T-helper 1 cell treated with Interleukin-12 subunit alpha and Interleukin-12 subunit beta and Interleukin-4 antibody, amounts not matched to agents 30 μg/mL and 1 μg/mL, for 36 hours (primary cell): ENCODE data around the gene CCDC106.

Experiments
- H3K27ac Mint-ChIP-seq: one replicate; pipeline ENCODE4 v1.8.0; 2021; ENCODE audit warnings: mild to moderate bottlenecking, mixed read lengths
- H3K27me3 Mint-ChIP-seq: one replicate; pipeline ENCODE4 v1.8.0; 2021; ENCODE audit warnings: low read depth, mixed read lengths
- H3K36me3 Mint-ChIP-seq: one replicate; pipeline ENCODE4 v1.8.0; 2021; ENCODE audit warnings: low read depth, mixed read lengths
- H3K4me1 Mint-ChIP-seq: one replicate; pipeline ENCODE4 v1.8.0; 2021; ENCODE audit warnings: low read depth, mixed read lengths
- H3K4me3 Mint-ChIP-seq: one replicate; pipeline ENCODE4 v1.8.0; 2021; ENCODE audit warnings: mild to moderate bottlenecking, moderate library complexity, mixed read lengths
- H3K9me3 Mint-ChIP-seq: one replicate; pipeline ENCODE4 v1.8.0; 2021; ENCODE audit warnings: mixed read lengths

CCDC106 gene

DNA sequence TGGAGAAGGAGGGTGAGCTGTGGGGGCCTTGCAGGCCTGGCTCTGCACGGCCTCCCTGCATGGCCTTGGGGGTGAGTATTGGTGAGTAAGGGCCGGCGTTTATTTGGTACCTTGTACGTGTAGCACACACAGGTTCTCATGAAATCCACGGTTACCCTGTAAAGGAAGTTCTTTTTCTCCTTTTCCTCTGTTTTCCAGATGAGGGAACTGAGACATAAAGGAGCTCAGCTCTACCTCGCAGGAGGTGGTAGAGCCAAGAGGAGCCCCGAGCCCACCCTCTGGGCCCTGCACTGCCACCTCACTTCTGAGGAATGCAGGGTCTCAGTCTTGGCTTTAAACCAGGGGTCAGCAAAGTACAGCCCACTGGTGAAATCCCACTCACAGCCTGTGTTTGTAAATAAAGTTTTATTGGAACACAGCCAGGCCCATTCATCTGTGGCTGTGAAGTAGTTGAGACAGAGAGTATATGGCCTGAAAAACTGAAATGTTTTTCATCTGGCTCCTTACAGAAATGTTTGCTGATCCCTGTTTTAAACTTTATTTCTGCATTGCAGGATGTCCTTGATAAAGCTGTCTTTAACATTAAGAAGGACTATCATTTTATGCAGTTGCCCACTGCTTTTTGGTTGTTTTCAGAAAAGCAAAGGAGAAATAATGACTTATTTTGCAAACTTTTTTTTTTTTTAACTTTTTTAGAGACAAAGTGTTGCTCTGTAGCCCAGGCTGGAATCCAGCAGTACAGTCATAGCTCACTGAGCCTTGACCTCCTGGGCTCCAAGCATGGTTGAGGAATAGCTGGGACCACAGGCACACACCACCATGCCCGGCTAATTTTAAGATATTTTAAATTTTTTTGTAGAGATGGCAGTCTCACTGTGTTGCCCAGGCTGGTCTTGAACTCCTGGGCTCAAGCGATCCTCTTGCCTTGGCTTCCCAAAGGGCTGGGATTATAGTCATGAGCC lies 33.4 kb downstream of the CCDC106 start:
- no peak overlapping the region for H3K27ac Mint-ChIP-seq
- H3K4me3 Mint-ChIP-seq: no peak overlapping the region
- H3K27me3 Mint-ChIP-seq: no peaks in the 10 kb centered on the region
- peaks cover 29% of the 10 kb centered on the region for H3K36me3 Mint-ChIP-seq
- peaks cover 22% of the 10 kb centered on the region for H3K4me1 Mint-ChIP-seq
- H3K9me3 Mint-ChIP-seq: no peaks in the 10 kb centered on the region

DNA sequence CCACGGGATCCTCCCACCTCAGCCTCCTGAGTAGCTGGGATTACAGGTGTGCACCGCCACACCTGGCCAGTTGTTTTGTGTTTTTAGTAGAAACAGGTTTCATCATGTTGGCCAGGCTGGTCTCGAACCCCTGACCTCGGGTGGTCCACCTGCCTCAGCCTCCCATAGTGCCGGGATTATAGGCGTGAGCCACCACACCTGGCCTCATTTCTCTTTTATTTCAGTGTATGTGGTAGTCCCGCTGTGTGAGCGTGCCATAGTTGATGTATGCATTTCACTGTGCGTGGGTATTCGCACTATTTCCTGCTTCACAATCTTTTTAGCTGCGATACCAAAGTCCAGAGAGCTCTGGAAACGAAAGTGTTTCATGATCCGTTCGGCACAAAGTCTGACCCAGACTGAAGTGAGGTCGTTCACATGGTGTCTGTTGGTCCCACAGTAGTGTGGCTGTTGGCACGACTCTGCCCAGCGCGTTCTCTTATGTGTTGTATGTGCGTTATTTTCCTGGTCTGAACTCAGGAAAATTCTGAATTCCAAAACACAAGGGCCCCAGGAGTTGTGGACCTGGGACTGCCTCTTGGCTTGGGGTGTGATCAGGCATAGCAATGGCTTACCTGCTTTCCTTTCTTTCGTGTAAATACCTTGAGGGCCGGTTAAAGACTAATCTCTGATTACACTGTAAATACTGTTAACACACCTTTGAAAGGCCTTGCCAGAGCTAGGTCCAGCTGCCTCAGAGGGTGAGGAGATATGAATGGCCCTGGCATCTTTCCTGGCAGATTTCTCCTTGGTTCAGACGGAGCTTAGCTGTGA lies 35.6 kb downstream of the CCDC106 start:
- Mint-ChIP-seq H3K27me3 (no peaks in the 10 kb centered on the region), H3K36me3 (peaks cover 17% of the 10 kb centered on the region), H3K4me3 (no peak overlapping the region), H3K4me1 (peaks cover 9% of the 10 kb centered on the region), H3K9me3 (no peaks in the 10 kb centered on the region), H3K27ac (no peak overlapping the region)

DNA sequence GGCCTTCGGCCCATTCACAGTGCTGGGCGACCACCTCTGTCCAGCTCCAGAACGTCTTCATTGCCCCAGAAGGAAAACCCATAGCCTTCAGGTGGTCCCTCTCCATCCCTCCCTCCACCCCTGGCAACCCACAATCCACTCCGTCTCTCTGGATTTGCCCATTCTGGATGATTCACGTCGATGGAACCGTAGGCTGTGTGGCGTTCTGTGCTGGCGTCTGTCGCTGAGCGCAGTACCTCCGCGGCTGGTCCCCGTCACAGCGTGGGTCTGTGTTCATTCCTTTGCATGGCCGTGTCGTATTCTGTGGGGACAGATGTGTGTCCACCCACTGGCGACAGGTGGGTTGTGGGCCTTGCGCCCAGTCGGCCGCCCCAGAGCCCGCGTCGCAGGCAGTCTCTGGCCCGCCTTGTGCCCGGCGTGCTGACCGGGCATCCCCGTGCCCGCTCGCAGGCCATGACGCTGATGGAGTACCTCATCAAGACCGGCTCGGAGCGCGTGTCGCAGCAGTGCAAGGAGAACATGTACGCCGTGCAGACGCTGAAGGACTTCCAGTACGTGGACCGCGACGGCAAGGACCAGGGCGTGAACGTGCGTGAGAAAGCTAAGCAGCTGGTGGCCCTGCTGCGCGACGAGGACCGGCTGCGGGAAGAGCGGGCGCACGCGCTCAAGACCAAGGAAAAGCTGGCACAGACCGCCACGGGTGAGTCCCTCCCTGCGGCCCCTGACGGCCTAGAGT lies 37.1 kb downstream of the CCDC106 start:
- H3K4me1 Mint-ChIP-seq: peaks cover 3% of the 10 kb centered on the region
- no peak overlapping the region for H3K27ac Mint-ChIP-seq
- no peaks in the 10 kb centered on the region for H3K9me3 Mint-ChIP-seq
- H3K36me3 Mint-ChIP-seq: peaks cover 14% of the 10 kb centered on the region
- H3K27me3 Mint-ChIP-seq: no peaks in the 10 kb centered on the region
- H3K4me3 Mint-ChIP-seq: no peak overlapping the region

DNA sequence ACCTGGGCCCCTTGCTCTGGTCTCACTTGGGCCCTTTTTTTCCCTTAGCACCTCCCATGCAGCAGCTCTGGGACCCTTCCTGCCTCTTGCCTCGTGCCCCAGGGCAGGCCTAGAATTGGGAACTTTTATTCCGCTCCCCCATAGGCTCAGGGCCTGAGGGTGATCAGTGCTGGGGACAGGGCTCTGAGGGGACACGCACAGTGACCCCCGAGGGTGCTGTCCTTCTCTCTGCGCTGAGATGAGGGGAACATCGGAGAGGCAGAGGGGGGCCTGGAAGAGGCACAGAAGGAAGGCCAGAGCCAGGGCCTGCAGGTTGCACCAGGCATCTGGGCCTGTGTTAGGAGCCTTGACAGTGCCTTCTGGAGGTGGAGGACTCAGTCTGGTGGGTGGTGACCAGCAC lies 37.8 kb downstream of the CCDC106 start:
- Mint-ChIP-seq H3K36me3 (peaks cover 14% of the 10 kb centered on the region), H3K9me3 (no peaks in the 10 kb centered on the region), H3K4me3 (no peak overlapping the region), H3K27me3 (no peaks in the 10 kb centered on the region), H3K4me1 (peaks cover 2% of the 10 kb centered on the region), H3K27ac (no peak overlapping the region)

DNA sequence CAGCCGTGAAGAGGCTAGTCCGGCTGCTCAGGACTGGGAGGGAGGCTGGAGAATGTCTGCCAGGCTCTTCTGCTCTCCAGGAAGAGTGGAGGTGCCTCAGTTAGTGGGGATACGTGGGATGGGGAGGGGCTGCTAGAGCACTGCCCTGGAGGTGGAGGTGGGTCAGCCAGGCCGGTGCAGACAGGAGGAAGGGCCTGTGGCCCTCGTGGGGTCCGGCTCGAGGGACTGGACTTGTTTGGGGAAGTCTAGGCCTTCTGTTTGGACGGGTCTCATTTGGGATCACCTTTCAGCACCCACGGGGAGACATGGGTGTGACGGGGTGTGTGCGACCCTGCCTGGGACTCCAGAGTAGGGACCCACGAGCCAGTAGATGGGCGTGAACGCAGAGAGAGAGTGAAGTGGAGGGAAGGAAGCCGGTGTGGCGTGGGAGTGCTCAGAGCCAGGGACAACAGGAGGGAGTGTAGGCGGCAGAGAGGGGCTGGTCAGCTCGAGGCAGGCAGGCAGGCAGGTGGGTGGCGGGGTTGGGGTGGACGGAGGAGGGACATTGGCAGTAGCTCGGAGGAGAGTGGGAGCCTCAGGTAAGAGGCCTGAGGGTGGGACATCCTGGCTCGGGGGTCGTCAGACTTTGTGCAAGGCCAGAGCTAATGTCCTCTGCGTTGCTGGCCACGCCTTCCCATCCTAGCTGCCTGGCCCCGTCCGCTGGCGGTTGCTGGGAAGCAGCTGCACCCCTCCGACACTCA lies 38.5 kb downstream of the CCDC106 start:
- Mint-ChIP-seq H3K9me3 (no peaks in the 10 kb centered on the region), H3K27ac (no peak overlapping the region), H3K36me3 (peaks cover 14% of the 10 kb centered on the region), H3K4me3 (no peak overlapping the region), H3K4me1 (peaks cover 2% of the 10 kb centered on the region), H3K27me3 (no peaks in the 10 kb centered on the region)

DNA sequence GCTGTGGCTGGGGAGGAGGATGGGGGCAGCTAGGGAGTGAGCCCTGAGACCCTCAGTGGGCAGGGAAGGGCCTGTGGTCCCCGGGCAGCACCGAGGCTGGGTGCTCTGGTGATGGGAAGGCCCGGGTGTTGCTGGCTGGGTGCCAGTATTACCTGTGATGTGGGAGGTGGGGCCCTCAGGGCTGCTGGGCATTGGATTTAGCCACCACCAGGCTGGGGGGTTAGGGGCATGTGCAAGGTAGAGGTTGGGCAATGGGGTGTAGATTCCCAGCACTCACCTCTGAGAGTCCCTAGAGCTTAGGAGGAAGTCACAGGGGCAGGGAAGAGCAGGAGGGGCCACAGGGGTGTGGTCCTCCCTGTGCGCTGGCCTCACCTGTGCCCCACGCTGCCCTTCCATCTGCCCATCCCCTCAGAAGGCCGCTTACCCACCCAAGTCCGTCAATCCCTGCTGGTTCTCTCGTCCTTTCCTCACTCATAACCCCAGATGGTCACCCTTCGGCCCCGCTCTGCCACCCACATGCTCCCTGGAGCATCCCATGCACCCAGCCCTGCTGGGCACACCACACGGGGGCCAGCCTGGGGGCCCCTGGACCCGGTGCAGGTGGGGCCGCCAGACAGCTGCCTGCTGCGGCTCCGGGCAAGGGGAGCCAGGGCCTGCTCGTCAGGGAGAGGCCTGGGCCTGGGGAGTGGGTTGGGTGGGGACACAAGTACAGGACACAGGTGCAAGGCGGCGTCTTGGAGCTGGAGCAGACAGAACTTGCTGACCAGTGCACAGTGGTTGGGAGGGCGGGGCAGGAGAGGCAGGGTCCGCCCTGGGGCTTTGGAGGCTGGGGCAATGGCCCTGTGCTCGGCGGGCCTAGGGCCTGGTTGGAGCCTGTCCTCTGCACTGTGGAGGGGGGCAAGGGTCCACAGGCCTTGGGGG lies 39.5 kb downstream of the CCDC106 start:
- Mint-ChIP-seq H3K36me3 (peaks cover 12% of the 10 kb centered on the region), H3K27me3 (no peaks in the 10 kb centered on the region), H3K4me1 (peaks cover 2% of the 10 kb centered on the region), H3K4me3 (no peak overlapping the region), H3K9me3 (no peaks in the 10 kb centered on the region), H3K27ac (no peak overlapping the region)

DNA sequence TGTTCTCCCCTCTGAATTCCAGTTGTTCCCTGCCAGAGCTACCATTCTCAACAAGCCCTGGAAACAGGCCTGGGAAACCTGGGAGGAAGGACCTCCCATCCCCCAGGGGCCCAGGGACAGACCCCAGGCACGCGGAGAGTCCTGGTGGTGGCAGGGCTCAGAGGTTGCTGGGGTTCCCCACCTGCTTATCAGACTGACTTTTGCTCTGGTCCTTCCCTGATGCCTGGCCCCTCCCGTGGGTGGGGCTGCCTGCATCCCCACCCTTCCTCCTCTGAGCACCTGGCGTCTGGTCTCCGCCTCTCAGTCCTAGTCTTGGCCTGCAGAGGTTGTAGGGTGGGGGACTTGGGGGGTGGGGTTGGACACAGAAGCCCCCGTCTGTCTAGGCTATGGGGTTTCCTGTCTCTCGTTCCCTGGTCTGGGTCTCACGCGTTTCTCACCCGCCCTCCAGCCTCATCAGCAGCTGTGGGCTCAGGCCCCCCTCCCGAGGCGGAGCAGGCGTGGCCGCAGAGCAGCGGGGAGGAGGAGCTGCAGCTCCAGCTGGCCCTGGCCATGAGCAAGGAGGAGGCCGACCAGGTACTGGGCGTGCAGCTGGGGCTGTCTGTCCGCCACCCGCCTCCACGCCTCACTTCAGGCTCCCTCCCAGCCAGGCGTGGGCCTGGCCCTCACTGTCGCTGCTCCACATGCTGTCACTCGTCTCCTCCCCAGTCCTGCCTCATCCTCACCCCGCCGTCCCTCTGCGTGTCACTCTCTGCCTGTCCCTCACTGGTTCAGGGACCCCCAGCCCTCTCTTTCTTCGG lies 40.6 kb downstream of the CCDC106 start:
- Mint-ChIP-seq H3K27ac (no peak overlapping the region), H3K4me3 (no peak overlapping the region), H3K27me3 (no peaks in the 10 kb centered on the region), H3K9me3 (no peaks in the 10 kb centered on the region), H3K36me3 (peaks cover 10% of the 10 kb centered on the region), H3K4me1 (peaks cover 2% of the 10 kb centered on the region)

DNA sequence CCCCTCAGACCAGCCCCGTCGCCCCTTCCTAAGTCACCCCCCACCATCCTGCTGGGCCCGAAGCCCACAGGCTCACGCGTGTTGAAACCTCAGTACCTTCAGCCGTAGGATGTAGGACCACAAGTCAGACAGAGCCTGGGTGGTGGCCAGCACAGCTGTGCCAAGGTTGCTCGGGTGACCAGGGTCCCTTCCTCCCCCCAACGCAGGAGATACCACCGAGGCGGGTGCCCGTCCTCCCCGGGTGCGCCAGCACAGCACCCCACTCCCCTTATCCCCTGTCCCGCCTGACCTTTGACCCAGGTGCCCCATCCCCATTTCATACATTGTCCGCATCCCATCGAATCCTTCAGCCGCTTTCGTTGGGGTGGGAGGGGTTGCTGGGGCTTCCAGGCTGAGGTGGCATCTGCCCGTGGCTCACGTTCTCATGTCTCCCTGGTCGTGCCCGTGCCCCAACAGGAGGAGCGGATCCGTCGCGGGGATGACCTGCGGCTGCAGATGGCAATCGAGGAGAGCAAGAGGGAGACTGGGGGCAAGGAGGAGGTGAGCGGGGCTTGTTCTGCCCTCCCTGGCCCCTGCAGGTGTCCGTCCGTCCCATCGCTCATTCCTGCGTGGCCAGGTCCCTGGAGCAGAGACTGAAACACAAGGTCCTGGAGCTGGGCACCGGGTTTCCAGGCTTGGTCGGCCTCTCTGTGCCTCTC lies 41.5 kb downstream of the CCDC106 start:
- no peaks in the 10 kb centered on the region for H3K9me3 Mint-ChIP-seq
- H3K4me3 Mint-ChIP-seq: no peak overlapping the region
- H3K27ac Mint-ChIP-seq: no peak overlapping the region
- peaks cover 11% of the 10 kb centered on the region for H3K36me3 Mint-ChIP-seq
- H3K27me3 Mint-ChIP-seq: no peaks in the 10 kb centered on the region
- peaks cover 2% of the 10 kb centered on the region for H3K4me1 Mint-ChIP-seq

DNA sequence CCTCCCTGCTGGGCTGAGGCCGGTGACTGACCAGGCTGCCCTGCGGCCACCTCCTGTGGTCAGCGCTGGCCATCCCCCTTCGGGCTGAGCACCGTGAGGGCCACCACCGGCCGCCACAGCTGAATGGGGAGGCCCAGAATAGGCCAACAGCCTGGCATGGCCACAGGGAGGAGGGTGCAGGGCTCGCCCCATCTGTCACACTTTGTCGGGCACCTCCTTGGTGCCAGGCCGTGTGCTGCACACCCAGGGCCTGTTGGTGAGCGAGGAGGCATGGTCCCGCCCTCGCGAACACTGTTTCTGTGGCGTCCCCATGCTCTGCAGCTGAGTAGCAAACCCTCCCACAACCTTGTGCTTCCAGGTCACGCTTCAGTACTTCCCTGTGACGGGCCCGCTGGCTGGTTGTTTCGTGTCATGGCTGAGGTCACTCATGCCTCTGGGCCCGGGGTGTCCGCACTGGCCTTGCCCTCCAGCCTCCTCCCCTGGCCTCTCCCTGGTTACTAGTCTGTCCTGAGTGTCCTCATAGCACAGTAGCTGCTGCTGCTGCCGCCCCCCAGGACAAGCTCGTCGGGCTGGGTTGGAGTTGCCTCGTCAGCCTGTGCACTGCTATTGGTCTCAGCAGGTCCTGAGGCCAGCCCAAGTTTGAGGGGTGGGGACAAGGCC lies 42.2 kb downstream of the CCDC106 start:
- peaks cover 11% of the 10 kb centered on the region for H3K36me3 Mint-ChIP-seq
- no peaks in the 10 kb centered on the region for H3K27me3 Mint-ChIP-seq
- no peak overlapping the region for H3K4me3 Mint-ChIP-seq
- H3K9me3 Mint-ChIP-seq: no peaks in the 10 kb centered on the region
- H3K4me1 Mint-ChIP-seq: peaks cover 2% of the 10 kb centered on the region
- H3K27ac Mint-ChIP-seq: no peak overlapping the region

DNA sequence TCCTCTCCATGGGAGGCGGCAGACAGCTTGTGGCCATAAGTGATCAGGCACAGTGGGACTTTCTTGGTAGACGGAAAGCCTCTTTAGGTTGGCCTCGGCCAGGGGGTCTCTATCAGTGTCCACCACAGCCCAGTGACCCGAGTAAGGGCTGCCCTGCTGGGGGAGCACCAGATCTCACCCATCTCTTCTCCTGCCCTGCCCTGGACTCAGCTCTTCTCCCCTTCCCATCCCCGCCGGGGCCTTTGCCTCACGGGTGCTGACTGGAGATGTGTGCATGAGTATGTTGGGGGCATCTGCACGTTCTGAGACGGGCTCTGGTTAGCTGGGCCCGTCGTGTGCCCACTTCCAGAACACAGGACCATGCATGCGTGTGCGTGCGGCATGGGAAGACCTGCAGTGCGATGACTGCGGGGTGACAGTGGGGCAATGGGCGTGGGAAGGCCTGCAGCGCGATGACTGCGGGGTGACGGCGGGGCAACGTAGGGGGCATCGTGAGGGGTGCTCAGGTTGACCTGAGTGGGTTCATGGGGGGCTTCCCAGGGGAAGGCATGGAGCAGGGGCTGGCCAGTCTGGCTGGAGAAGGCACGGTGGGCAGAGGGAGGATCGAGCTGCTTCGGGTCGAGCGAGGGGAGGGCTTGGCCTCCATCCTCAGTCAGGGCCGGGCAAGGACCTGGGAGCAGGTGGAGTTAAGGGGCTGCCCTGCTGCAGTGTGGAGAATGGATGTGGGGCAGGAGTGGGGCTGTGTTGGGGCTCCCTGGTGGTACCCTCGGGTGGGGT lies 42.9 kb downstream of the CCDC106 start:
- H3K27ac Mint-ChIP-seq: no peak overlapping the region
- H3K4me3 Mint-ChIP-seq: no peak overlapping the region
- H3K27me3 Mint-ChIP-seq: no peaks in the 10 kb centered on the region
- peaks cover 2% of the 10 kb centered on the region for H3K4me1 Mint-ChIP-seq
- H3K36me3 Mint-ChIP-seq: peaks cover 9% of the 10 kb centered on the region
- H3K9me3 Mint-ChIP-seq: no peaks in the 10 kb centered on the region
